Vagina (tissue), 2 donors: ENCODE measurements around the gene OR2F2. TPM values are rescaled to one million over a fixed set of nuclear protein-coding genes. Genes with fewer than 3 reads are reported as not detected.

Source experiments
- DNase-seq, 2 donors: peaks; one replicate each; pipeline ENCODE4 v3.0.0-alpha.2; 2017; ENCODE audit errors: extremely low spot score in 2 of 2
- H3K27ac ChIP-seq: fragments of 200-600 bp; sonication (generic); one replicate; pipeline ENCODE4 v1.5.1; 2019
- H3K27me3 ChIP-seq: fragments of 200-600 bp; sonication (generic); one replicate; pipeline ENCODE4 v1.5.1; 2019
- H3K36me3 ChIP-seq, 2 donors: fragments of 200-600 bp; sonication (generic); one replicate each; pipeline ENCODE4 v1.5.1; 2017 to 2019
- H3K4me1 ChIP-seq: fragments of 200-600 bp; sonication (generic); one replicate; pipeline ENCODE4 v1.5.1; 2019
- H3K4me3 ChIP-seq, 2 donors: fragments of 200-600 bp; sonication (generic); 1 replicate in 1 of 2; 2 replicates in 1 of 2; pipeline ENCODE4 v1.5.1; 2016 to 2019
- H3K9me3 ChIP-seq: fragments of 200-600 bp; sonication (generic); one replicate; pipeline ENCODE4 v1.5.1; 2019
- CTCF ChIP-seq, 3 experiments: fragments of 450-650 bp in 2 of 3; fragments of 200-600 bp in 1 of 3; sonication (generic) in 1 of 3; IDR thresholded peaks; one replicate each; pipeline ENCODE4 v1.5.1; 2017 to 2019; ENCODE audit warnings: antibody characterized with exemption in 3 of 3, mild to moderate bottlenecking in 2 of 3, moderate library complexity in 2 of 3
- POLR2A ChIP-seq, 2 donors: fragments of 450-650 bp; IDR thresholded peaks; one replicate each; pipeline ENCODE4 v1.6.1; 2017; ENCODE audit warnings: antibody characterized with exemption in 2 of 2, mild to moderate bottlenecking in 2 of 2, moderate library complexity in 2 of 2
- POLR2AphosphoS5 ChIP-seq, 2 donors: sonication (generic); formaldehyde crosslinking; IDR thresholded peaks; one replicate each; pipeline ENCODE4 v1.9.0; 2017; ENCODE audit warnings: antibody characterized with exemption in 2 of 2, mild to moderate bottlenecking in 2 of 2, low read depth in 1 of 2; ENCODE audit not compliant: insufficient read depth in 1 of 2
- intact Hi-C: fragments of 100-400 bp; cut with DNase I; formaldehyde crosslinking; loops from one replicate; pipeline ENCODE4 v1.15.1; 2023
- total RNA-seq: library from RNA; depleted of rRNA; stranded (reverse); fragments of >200 nt; gene quantifications from one replicate; pipeline ENCODE4 v1.2.3, GENCODE V29; 2016

OR2F2 gene
- total RNA-seq, 1 donor from 2014 or later, result not detected

- TF ChIP-seq CTCF (IDR thresholded peaks at IDR 0.05) (no peak), POLR2AphosphoS5 (IDR thresholded peaks at IDR 0.05; ENCODE audit: insufficient read depth in 1 of 2, low read depth in 1 of 2) (no peak), POLR2A (IDR thresholded peaks at IDR 0.05) (no peak)
- Histone ChIP-seq H3K36me3 (no peaks in the 10 kb centered on the region), H3K4me1 (peaks cover 28% of the 10 kb centered on the region), H3K27me3 (no peaks in the 10 kb centered on the region), H3K27ac (no peak overlapping the region), H3K9me3 (no peaks in the 10 kb centered on the region), H3K4me3 (no peak overlapping the region)
- intact Hi-C loops, result no loop called here
- DNase-seq, result no peak
Measured at GRCh38 chr7:143898810-143899209, 36.2 kb upstream of the OR2F2 start.

- Histone ChIP-seq H3K4me3 (peak overlapping the region; percentile 71 to 83), H3K27me3 (no peaks in the 10 kb centered on the region), H3K9me3 (no peaks in the 10 kb centered on the region), H3K36me3 (no peaks in the 10 kb centered on the region), H3K27ac (peak overlapping the region; percentile 41), H3K4me1 (peaks cover 28% of the 10 kb centered on the region)
- TF ChIP-seq POLR2A (IDR thresholded peaks at IDR 0.05) (no peak), POLR2AphosphoS5 (IDR thresholded peaks at IDR 0.05; ENCODE audit: insufficient read depth in 1 of 2, low read depth in 1 of 2) (no peak), CTCF (IDR thresholded peaks at IDR 0.05) (no peak)
- DNase-seq, result no peak
- intact Hi-C loops, result no loop called here
Measured at GRCh38 chr7:143900230-143900766, 34.7 kb upstream of the OR2F2 start.

GRCh38 chr7:143901332-143901667 is 33.7 kb upstream of the OR2F2 start:
- no peaks in the 10 kb centered on the region for H3K27me3 ChIP-seq
- peak overlapping the region; percentile 71 to 83 for H3K4me3 ChIP-seq
- TF ChIP-seq POLR2AphosphoS5 (IDR thresholded peaks at IDR 0.05; ENCODE audit: insufficient read depth in 1 of 2, low read depth in 1 of 2) (no peak), CTCF (IDR thresholded peaks at IDR 0.05) (no peak), POLR2A (IDR thresholded peaks at IDR 0.05) (no peak)
- H3K4me1 ChIP-seq, result peaks cover 27% of the 10 kb centered on the region
- H3K9me3 ChIP-seq, result no peaks in the 10 kb centered on the region
- no peaks in the 10 kb centered on the region for H3K36me3 ChIP-seq
- H3K27ac ChIP-seq, result peak overlapping the region; percentile 89
- DNase-seq, result no peak
- intact Hi-C loops, result no loop called here

- intact Hi-C loops, result no loop called here
- Histone ChIP-seq H3K36me3 (no peaks in the 10 kb centered on the region), H3K27me3 (no peaks in the 10 kb centered on the region), H3K4me1 (peaks cover 23% of the 10 kb centered on the region), H3K9me3 (no peaks in the 10 kb centered on the region), H3K4me3 (peak within 1 kb of the TSS; percentile 71 to 83), H3K27ac (peak within 1 kb of the TSS; percentile 89)
- peak in 1 of 2 donors; percentile 97 for DNase-seq
- TF ChIP-seq CTCF (IDR thresholded peaks at IDR 0.05) (peak in 1 of 3 experiments; percentile 21), POLR2AphosphoS5 (IDR thresholded peaks at IDR 0.05; ENCODE audit: insufficient read depth in 1 of 2, low read depth in 1 of 2) (peak; percentile 50 to 92), POLR2A (IDR thresholded peaks at IDR 0.05) (peak in 1 of 2 donors; percentile 54)
Measured at GRCh38 chr7:143901668-143902331, 33.2 kb upstream of the OR2F2 start, which contains the start of gene TCAF1. Gene TCAF1 (minus strand): TSS chr7:143902176. CDS start chr7:143876608, 25,568 bp downstream.

GRCh38 chr7:143902332-143902899 is 32.6 kb upstream of the OR2F2 start:
- Histone ChIP-seq H3K4me3 (peak overlapping the region; percentile 71 to 83), H3K9me3 (no peaks in the 10 kb centered on the region), H3K27ac (peak overlapping the region; percentile 89), H3K27me3 (no peaks in the 10 kb centered on the region), H3K4me1 (peaks cover 23% of the 10 kb centered on the region), H3K36me3 (no peaks in the 10 kb centered on the region)
- TF ChIP-seq CTCF (IDR thresholded peaks at IDR 0.05), result no peak
- TF ChIP-seq POLR2A (IDR thresholded peaks at IDR 0.05), result no peak
- TF ChIP-seq POLR2AphosphoS5 (IDR thresholded peaks at IDR 0.05; ENCODE audit: insufficient read depth in 1 of 2, low read depth in 1 of 2), result no peak
- no peak for DNase-seq
- intact Hi-C loops, result no loop called here
